H1 (cell line): ENCODE results near the gene IGF2R.
"Not testable (repeated sequence)": the region's sequence is repeated elsewhere in the genome, so short reads cannot be mapped to it uniquely, and the experiment has no call there.

ENCODE experiments used
- CBX5 ChIP-seq: fragments of 300-800, 300-1000 bp; sonication (generic); IDR thresholded peaks from 2 replicates; pipeline ENCODE4 v1.7.1; 2016; ENCODE audit warnings: antibody characterized with exemption, low read length, low read depth
- CEBPB ChIP-seq: IDR thresholded peaks from 2 replicates; pipeline ENCODE4 v1.6.1; 2012; ENCODE audit warnings: low read depth, low read length
- CTCF ChIP-seq, 3 experiments: IDR thresholded peaks; 1 replicate in 2 of 3; 2 replicates in 1 of 3; pipeline versions ENCODE4 v1.5.1 to v1.6.1; 2011; ENCODE audit warnings: low read length in 3 of 3, mild to moderate bottlenecking in 3 of 3, inconsistent platforms in 2 of 3, low read depth in 1 of 3, moderate library complexity in 1 of 3; ENCODE audit not compliant: insufficient read depth in 1 of 3; ENCODE audit errors: control extremely low read depth in 1 of 3
- HDAC2 ChIP-seq, 2 experiments: fragments of 300-600 bp in 1 of 2; sonication (generic) in 1 of 2; IDR thresholded peaks; 2 replicates each; pipeline ENCODE4 v1.6.1; 2011 to 2012; ENCODE audit warnings: low read depth in 2 of 2, low read length in 2 of 2, mild to moderate bottlenecking in 2 of 2, moderate library complexity in 2 of 2, borderline replicate concordance in 1 of 2, inconsistent platforms in 1 of 2
- POLR2A ChIP-seq, 2 experiments: IDR thresholded peaks; 1 replicate in 1 of 2; 2 replicates in 1 of 2; pipeline ENCODE4 v1.6.1; 2011; ENCODE audit warnings: low read depth in 2 of 2, low read length in 2 of 2, mild to moderate bottlenecking in 2 of 2; ENCODE audit errors: control extremely low read depth in 1 of 2

GRCh38 chr6:160090442-160091239 lies 121.8 kb downstream of the IGF2R start:
- TF ChIP-seq CTCF (IDR thresholded peaks at IDR 0.05; ENCODE audit: control extremely low read depth in 1 of 3, insufficient read depth in 1 of 3, low read depth in 1 of 3, low read length in 3 of 3); CBX5; CEBPB; HDAC2 (IDR thresholded peaks at IDR 0.05; ENCODE audit: borderline replicate concordance in 1 of 2, low read depth in 2 of 2, low read length in 2 of 2); POLR2A (IDR thresholded peaks at IDR 0.05; ENCODE audit: control extremely low read depth in 1 of 2, low read depth in 2 of 2, low read length in 2 of 2): not testable (repeated sequence)
